Measurements from ENCODE around the gene HLA-DRB1.
"Not testable (repeated sequence)": the region's sequence is repeated elsewhere in the genome, so short reads cannot be mapped to it uniquely, and the experiment has no call there.

Gene HLA-DRB1

GRCh38 chr6:32558426-32559057 lies 31.1 kb downstream of the HLA-DRB1 start:
- no peak for DNase-seq (ENCODE audit: low read depth)

GRCh38 chr6:32554116-32554965 lies 35.3 kb downstream of the HLA-DRB1 start:
- no peak for DNase-seq (ENCODE audit: low read depth)

- no peak for DNase-seq (ENCODE audit: low read depth)
These were observed 36.5 kb downstream of the HLA-DRB1 start for GRCh38 chr6:32553037-32553742.

GRCh38 chr6:32551410-32551809 lies 38.2 kb downstream of the HLA-DRB1 start:
- no peak for DNase-seq (ENCODE audit: low read depth)

- no peak for DNase-seq (ENCODE audit: low read depth)
These were observed 49.8 kb downstream of the HLA-DRB1 start for GRCh38 chr6:32539839-32540238.

GRCh38 chr6:32530431-32530793 lies 59.2 kb downstream of the HLA-DRB1 start:
- DNase-seq (ENCODE audit: low read depth): not testable (repeated sequence)

- no peak for DNase-seq (ENCODE audit: low read depth)
These were observed 59.8 kb downstream of the HLA-DRB1 start, which contains the start of gene HLA-DRB5 for GRCh38 chr6:32529697-32530430. TSS of gene HLA-DRB5 (minus strand) at chr6:32530287. CDS start at chr6:32530224, 63 bp downstream.

Measured in GM04504 (cell line).